Posterior cingulate gyrus (tissue), 11 donors: ENCODE measurements around the gene MOB4.
A peak's percentile ranks its signal among the peaks of the same experiment; 100 is the strongest.
"Not testable (repeated sequence)": the region's sequence is repeated elsewhere in the genome, so short reads cannot be mapped to it uniquely, and the experiment has no call there.

Experiments
- DNase-seq, 10 donors: peaks; one replicate each; pipeline versions ENCODE4 v3.0.0 to v3.0.0-alpha.2; 2020 to 2021; ENCODE audit warnings: mixed read lengths in 3 of 10
- intact Hi-C: fragments of 100-400 bp; cut with DNase I; formaldehyde crosslinking; loops from one replicate; pipeline ENCODE4 v1.15.1; 2023

MOB4 gene

GRCh38 chr2:197504512-197504911, 11.4 kb upstream of the MOB4 start:
- intact Hi-C loops, result no loop called here

GRCh38 chr2:197506658-197507057, 9.2 kb upstream of the MOB4 start:
- no peak for DNase-seq
- intact Hi-C loops, result no loop called here

More at GRCh38 chr2:197504512-197504911, 11.4 kb upstream of the MOB4 start:
- no peak for DNase-seq

GRCh38 chr2:197513915-197514314, 2.0 kb upstream of the MOB4 start:
- no peak for DNase-seq
- intact Hi-C loops, result loop anchor here (10.0 kb wide), 1 partner anchor 161 kb away; the partner anchor contains the start of gene RFTN2

- intact Hi-C loops, result loop anchor here (1.0 to 10.0 kb wide), 5 partner anchors 14 to 263 kb away; partner anchors contain the start of genes HSPE1, MARS2 and RFTN2
These were observed 1.1 kb upstream of the MOB4 start for GRCh38 chr2:197514754-197515153.

GRCh38 chr2:197515315-197515738, 539 bp upstream of the MOB4 start:
- no peak for DNase-seq
- intact Hi-C loops, result loop anchor here (1.0 to 10.0 kb wide), 5 partner anchors 15 to 262 kb away; partner anchors contain the start of genes HSPE1, MARS2 and RFTN2

More at GRCh38 chr2:197514754-197515153, 1.1 kb upstream of the MOB4 start:
- no peak for DNase-seq

DNA sequence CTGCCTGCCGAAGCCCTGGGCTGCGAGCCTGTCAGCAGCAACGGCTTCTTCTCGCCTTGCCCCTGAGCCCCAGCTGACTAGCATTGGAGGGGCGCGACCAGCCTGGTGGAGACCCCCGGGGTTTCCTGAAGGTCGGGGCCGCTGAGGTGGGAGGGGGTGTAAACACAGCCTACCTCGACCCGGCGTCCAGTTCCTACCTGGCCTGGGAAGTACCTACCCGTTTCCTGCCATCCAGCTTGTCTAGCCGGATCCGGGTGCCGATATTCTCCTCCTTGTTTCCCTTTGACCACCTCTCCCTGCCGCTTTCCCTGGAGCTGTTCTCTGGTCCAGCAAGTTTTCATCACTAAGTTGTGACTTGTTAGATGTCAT, 511 bp downstream of the MOB4 start:
- intact Hi-C loops, result loop anchor here (5.0 to 10.0 kb wide), 4 partner anchors 111 to 261 kb away; partner anchors contain the start of genes MARS2 and RFTN2
- peak in 6 of 10 donors; percentile 10 to 82 (median 25) for DNase-seq

GRCh38 chr2:197517150-197517549, 1.3 kb downstream of the MOB4 start:
- DNase-seq, result no peak
- intact Hi-C loops, result loop anchor here (5.0 to 10.0 kb wide), 4 partner anchors 110 to 260 kb away; partner anchors contain the start of genes MARS2 and RFTN2

DNA sequence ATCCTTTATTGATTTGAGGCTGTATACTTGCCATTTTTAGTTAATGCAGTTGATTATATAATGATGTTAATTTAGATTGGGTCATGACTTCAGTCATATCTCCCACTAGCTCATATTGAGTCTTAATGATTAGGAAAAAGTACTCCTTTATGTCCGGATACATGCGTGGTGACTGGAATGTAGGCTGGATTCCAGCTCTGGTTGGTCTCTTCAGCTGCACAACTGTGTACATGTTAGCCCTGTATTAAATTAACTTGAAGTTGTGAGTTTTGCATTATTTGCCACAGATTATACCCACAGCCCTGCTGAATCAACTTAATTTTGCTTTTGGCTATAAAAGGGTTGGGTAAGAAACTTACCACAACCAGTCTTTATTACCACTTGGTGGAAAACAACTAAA, 22.5 kb downstream of the MOB4 start:
- no peak for DNase-seq

DNA sequence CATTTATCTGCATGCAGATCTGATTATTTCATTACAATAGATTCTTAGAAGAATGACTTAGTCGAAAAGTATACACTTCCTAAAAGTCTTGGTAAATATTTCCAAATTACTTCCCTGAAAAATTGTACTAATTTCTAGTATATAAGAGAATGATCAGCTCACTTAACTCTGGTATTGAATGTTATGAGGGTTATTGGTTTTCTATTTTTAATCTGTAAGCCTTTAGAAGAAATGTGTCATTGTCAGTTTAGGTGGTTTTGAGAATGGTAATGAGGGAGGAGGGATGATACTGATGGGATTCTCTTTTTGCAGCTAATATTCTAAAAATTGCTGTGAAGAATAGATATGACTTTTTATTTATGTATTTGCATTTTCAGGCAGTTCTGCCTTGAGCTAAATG, 23.9 kb downstream of the MOB4 start:
- DNase-seq, result no peak
- intact Hi-C loops, result no loop called here

More for the DNA sequence above, 22.5 kb downstream of the MOB4 start:
- intact Hi-C loops, result no loop called here

GRCh38 chr2:197543206-197543605, 27.3 kb downstream of the MOB4 start:
- no peak for DNase-seq
- intact Hi-C loops, result no loop called here

- intact Hi-C loops, result no loop called here
- no peak for DNase-seq
These were observed 31.5 kb downstream of the MOB4 start for GRCh38 chr2:197547163-197547900.

- no peak for DNase-seq
- intact Hi-C loops, result no loop called here
These were observed 32.7 kb downstream of the MOB4 start for GRCh38 chr2:197548582-197548981.

DNA sequence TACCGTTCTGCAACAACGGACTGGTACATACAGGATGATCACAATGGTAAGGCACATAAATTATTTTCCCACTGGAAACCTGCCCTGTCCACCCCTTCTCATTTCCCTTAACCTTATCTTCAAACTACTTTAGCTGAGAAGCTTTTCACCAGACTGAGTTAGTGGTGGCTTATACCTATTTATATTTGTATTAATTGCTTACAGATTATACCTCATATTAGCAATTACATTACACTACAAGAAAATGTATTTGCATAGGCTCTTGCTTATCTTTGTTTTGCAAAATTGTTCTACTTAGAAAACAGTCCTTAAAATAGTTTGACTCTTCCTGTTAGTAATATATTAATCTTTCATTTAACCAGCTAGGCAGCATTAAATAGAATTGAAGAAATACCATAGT, 35.4 kb downstream of the MOB4 start:
- DNase-seq, intact Hi-C loops: not testable (repeated sequence)

DNA sequence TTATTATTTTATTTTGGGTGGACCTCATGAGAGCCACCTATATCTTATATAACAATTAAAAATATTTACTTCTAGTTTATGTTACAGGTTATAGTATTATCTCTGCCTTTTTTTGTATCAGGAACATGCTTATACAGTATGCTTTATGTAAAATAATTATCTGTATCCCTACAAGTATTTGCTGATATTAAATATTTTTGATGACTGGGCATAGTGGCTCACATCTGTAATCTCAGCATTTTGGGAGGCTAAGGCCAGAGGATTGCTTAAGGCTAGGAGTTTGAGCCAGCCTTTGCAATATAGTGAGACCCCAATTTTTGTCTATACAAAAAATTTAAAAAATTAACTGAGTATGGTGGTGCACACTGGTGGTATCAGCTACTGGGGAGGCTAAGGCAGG, 39.6 kb downstream of the MOB4 start:
- no peak for DNase-seq
- intact Hi-C loops, result no loop called here

GRCh38 chr2:197556456-197556855, 40.6 kb downstream of the MOB4 start:
- DNase-seq, result no peak
- intact Hi-C loops, result no loop called here

DNA sequence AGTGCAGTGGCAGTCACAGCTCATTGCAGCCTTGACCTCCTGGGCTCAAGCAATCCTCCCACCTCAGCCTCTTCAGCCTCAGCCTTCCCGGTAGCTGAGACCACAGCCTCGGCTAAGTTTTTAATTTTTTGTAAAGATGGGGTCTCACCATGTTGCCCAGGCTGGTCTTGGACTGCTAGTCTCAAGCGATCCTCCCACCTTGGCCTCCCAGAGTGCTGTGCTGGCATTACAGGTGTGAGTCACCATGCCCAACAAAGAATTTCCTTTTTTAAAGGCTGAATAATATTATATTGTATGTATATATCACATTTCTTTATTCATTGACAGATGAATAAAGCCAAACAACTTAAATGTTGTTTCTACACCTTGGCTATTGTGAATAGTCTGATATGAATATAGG, 42.5 kb downstream of the MOB4 start:
- intact Hi-C loops, result no loop called here
- DNase-seq, result no peak

- intact Hi-C loops, result loop anchor here (1.0 kb wide), 1 partner anchor 68 kb away; no protein-coding TSS in a partner anchor
- no peak for DNase-seq
These were observed 43.8 kb downstream of the MOB4 start for GRCh38 chr2:197559681-197560080.

DNA sequence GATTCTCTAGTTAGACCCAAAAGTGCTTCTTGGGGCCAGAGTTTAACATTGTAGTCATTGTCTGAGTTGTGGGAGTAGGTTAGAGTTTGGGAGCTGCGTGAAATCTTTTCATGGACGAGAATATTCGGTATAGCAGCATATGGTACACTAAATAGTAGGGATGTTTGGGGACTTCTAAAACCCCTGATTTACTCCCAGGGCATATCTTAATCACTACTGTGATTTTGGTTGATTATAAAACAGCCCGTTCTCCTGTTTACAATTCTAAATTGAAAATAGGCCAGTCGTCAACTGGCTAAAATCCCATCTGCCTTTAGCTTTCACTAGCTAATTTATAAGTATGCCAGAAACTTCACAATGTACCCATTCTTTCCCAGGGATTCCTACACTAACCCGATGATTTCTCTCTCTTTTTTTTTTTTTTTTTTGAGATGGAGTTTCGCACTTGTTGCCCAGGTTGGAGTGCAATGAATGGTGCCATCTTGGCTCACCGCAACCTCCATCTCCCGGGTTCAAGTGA, 44.3 kb downstream of the MOB4 start:
- intact Hi-C loops, result loop anchor here (1.0 kb wide), 1 partner anchor 67 kb away; no protein-coding TSS in a partner anchor
- no peak for DNase-seq

GRCh38 chr2:197571627-197572271, 55.9 kb downstream of the MOB4 start:
- no peak for DNase-seq
- intact Hi-C loops, result no loop called here

DNA sequence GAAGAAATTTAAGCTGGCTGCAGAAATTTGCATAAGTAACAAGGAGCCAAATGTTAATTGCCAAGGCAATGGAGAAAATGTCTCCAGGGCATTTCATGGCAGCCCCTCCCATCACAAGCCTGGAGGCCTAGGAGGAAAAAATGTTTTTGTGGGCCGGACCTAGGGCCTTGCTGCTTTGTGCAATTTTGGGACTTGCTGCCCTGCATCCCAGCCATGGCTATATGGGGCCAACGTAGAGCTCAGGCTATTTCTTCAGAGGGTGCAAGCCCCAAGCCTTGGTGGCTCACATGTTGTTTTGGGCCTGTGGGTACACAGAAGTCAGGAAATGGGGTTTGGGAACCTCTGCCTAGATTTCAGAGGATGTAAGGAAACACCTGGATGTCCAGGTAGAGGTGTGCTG, 57.7 kb downstream of the MOB4 start:
- no peak for DNase-seq
- intact Hi-C loops, result no loop called here

DNA sequence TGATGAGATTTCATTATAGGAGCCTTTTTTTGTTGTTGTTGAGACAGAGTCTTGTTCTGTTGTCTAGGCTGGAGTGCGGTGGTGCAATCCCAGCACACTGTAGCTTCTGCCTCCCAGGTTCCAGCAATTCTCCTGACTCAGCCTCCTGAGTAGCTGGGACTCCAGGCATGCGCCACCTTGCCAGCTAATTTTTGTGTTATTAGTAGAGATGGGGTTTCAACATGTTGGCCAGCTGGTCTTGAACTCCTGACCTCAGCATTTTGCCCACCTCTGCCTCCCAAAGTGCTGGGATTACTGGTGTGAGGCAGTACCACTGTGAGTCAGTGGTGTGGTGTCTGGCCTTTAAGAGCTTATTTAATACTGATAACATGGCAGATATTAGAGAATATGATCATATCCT, 60.1 kb downstream of the MOB4 start:
- DNase-seq, result no peak
- intact Hi-C loops, result no loop called here
